Naive thymus-derived CD4-positive, alpha-beta T cell (primary cell): ENCODE measurements around the gene ARHGAP42. TPM values are rescaled to one million over a fixed set of nuclear protein-coding genes. Genes with fewer than 3 reads are reported as not detected.

ENCODE experiments used
- ATAC-seq: fragments of 150-1000 bp; cut with Tn5 transposase; 2 replicates; pipeline ENCODE4 v1.10.0; 2021; ENCODE audit warnings: mild to moderate bottlenecking, moderate library complexity
- CTCF ChIA-PET: fragments of 350-600 bp; sonication (Branson Sonifier 250); formaldehyde crosslinking; loops from one replicate; lab custom pipeline; 2021; ENCODE audit warnings: antibody characterized with exemption; lab: Charles Lee
- POLR2A ChIA-PET: fragments of 350-600 bp; sonication (Branson Sonifier 250); formaldehyde crosslinking; loops from one replicate; lab custom pipeline; 2021; ENCODE audit warnings: antibody characterized with exemption, inconsistent platforms; lab: Charles Lee
- DNase-seq, 9 donors: peaks; one replicate each; pipeline versions ENCODE4 v3.0.0 to v3.0.0-alpha.2; 2020 to 2022; ENCODE audit warnings: mixed read lengths in 1 of 9
- H3K27ac ChIP-seq: one replicate; pipeline ENCODE4 v1.7.0; 2013; ENCODE audit warnings: mild to moderate bottlenecking, low read depth, low read length, moderate library complexity
- H3K27me3 ChIP-seq, 2 donors: one replicate each; pipeline ENCODE4 v1.7.0; 2013; ENCODE audit warnings: low read length in 2 of 2, mild to moderate bottlenecking in 2 of 2, moderate library complexity in 2 of 2; ENCODE audit not compliant: control insufficient read depth in 2 of 2, insufficient read depth in 2 of 2
- H3K36me3 ChIP-seq, 3 experiments: 1 replicate in 2 of 3; 2 replicates in 1 of 3; pipeline ENCODE4 v1.7.0; 2013; ENCODE audit warnings: low read length in 3 of 3, mild to moderate bottlenecking in 3 of 3, moderate library complexity in 1 of 3; ENCODE audit not compliant: insufficient read depth in 3 of 3, control insufficient read depth in 2 of 3
- H3K4me1 ChIP-seq, 2 donors: one replicate each; pipeline ENCODE4 v1.7.0; 2013; ENCODE audit warnings: low read length in 2 of 2, mild to moderate bottlenecking in 2 of 2, moderate library complexity in 1 of 2; ENCODE audit not compliant: control insufficient read depth in 2 of 2, insufficient read depth in 2 of 2
- H3K4me3 ChIP-seq: 2 replicates; pipeline ENCODE4 v1.7.0; 2013; ENCODE audit warnings: mild to moderate bottlenecking, low read length
- H3K9me3 ChIP-seq, 3 experiments: 1 replicate in 2 of 3; 2 replicates in 1 of 3; pipeline ENCODE4 v1.7.0; 2013; ENCODE audit warnings: low read length in 3 of 3; ENCODE audit not compliant: control insufficient read depth in 2 of 3
- H3K27ac Mint-ChIP-seq, 9 donors: one replicate each; pipeline ENCODE4 v1.8.0; 2020 to 2022; ENCODE audit warnings: mixed read lengths in 9 of 9, mild to moderate bottlenecking in 8 of 9, moderate library complexity in 5 of 9, inconsistent platforms in 2 of 9
- H3K27me3 Mint-ChIP-seq, 5 donors: one replicate each; pipeline ENCODE4 v1.8.0; 2021 to 2022; ENCODE audit warnings: mixed read lengths in 5 of 5, mild to moderate bottlenecking in 1 of 5
- H3K36me3 Mint-ChIP-seq, 5 donors: one replicate each; pipeline ENCODE4 v1.8.0; 2020 to 2022; ENCODE audit warnings: mixed read lengths in 5 of 5, mild to moderate bottlenecking in 3 of 5, inconsistent platforms in 1 of 5
- H3K4me1 Mint-ChIP-seq, 7 donors: one replicate each; pipeline ENCODE4 v1.8.0; 2020 to 2022; ENCODE audit warnings: mixed read lengths in 7 of 7, mild to moderate bottlenecking in 3 of 7, inconsistent platforms in 1 of 7
- H3K4me3 Mint-ChIP-seq, 10 donors: one replicate each; pipeline ENCODE4 v1.8.0; 2020 to 2022; ENCODE audit warnings: mild to moderate bottlenecking in 10 of 10, mixed read lengths in 10 of 10, moderate library complexity in 6 of 10, inconsistent platforms in 2 of 10
- H3K9me3 Mint-ChIP-seq, 11 donors: one replicate each; pipeline ENCODE4 v1.8.0; 2020 to 2022; ENCODE audit warnings: mixed read lengths in 11 of 11, mild to moderate bottlenecking in 4 of 11, inconsistent platforms in 1 of 11, moderate library complexity in 1 of 11
- intact Hi-C, 2 donors: fragments of 100-400 bp; cut with micrococcal nuclease; formaldehyde crosslinking; loops; one replicate each; pipeline ENCODE4 v1.15.1; 2023
- polyA plus RNA-seq, 2 donors: library from polyadenylated mRNA; unstranded; fragments of 300-500 nt; fragmentation: Illumina TruSeq; gene quantifications; one replicate each; pipeline ENCODE4 v1.2.3, GENCODE V29; 2021
- total RNA-seq, 6 experiments: library from RNA in 5 of 6; stranded (reverse) in 5 of 6; gene quantifications; 1 replicate in 5 of 6; 2 replicates in 1 of 6; pipeline ENCODE4 v1.2.3 and lab custom pipeline; 2021 to 2026

The ARHGAP42 gene
- total and polyA plus RNA-seq, 7 experiments from 2014 or later: 0.05 to 0.66 (median 0.21) TPM; not detected in 4

DNA sequence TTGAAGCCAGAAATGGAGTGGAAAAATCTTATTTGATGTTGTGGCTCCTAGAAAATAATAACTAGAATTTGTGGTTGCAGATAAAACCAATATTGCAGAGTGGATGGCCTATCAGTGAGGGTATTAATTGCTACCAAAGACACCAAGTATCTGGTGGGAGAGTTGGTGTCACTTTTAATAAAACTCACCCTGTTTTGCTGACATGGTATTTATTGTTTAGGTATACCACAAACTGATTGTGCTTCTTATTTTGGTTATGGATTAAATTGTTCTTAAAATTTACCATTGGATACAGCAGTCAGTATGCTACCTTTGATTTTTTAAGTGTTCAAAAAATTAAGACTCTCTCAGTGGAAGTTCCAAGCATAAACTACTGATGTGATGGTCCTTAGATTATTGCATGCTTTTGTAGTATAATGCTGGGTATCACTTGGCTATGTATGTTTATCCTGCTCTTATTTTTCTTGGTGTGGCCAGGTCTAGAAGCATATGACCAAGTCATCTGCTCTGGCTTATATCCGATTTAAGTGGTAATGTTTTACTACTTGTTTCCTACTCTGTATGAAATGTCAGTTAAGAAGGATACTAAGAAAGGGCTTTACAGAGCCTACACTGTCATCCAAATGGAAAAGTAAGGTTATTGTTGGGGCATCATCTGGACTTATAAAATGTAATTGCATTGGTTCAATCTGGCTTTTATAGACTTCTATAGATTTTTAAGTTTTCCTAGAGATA, 101.6 kb downstream of the ARHGAP42 start:
- H3K27ac ChIP-seq: no peak overlapping the region
- H3K27me3 ChIP-seq: no peaks in the 10 kb centered on the region
- ATAC-seq: no peak
- no peaks in the 10 kb centered on the region for H3K9me3 ChIP-seq
- no peak for DNase-seq
- POLR2A ChIA-PET: no interaction called here
- H3K4me1 Mint-ChIP-seq: no peaks in the 10 kb centered on the region
- H3K4me3 ChIP-seq: no peak overlapping the region
- no peak overlapping the region for H3K4me3 Mint-ChIP-seq
- H3K9me3 Mint-ChIP-seq: peaks cover 0 to 5% (median 0%) of the 10 kb centered on the region in 11 donors
- no peaks in the 10 kb centered on the region for H3K4me1 ChIP-seq
- H3K36me3 ChIP-seq: no peaks in the 10 kb centered on the region
- intact Hi-C loops: no loop called here
- CTCF ChIA-PET: no interaction called here
- no peaks in the 10 kb centered on the region for H3K27me3 Mint-ChIP-seq
- no peak overlapping the region for H3K27ac Mint-ChIP-seq
- H3K36me3 Mint-ChIP-seq: no peaks in the 10 kb centered on the region

DNA sequence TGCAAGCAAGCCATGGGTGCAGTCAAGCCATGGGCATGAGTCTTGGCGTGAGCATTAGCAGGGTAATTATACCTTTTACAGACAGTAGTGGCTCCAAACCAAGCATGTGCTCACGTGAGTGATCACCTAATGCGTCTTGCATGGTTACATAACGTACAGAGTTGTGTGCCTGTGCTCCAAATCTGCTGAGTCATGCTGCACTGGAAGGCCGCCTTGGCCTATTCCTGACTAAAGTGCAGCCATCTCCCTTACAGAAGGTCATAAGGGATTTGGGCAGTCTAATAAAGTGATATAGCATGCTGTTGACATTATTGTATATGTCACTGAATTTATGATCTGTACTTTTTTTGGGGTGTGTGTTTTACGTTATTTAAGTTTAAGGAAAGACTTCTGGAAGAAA, 102.4 kb downstream of the ARHGAP42 start:
- Mint-ChIP-seq H3K27ac (no peak overlapping the region), H3K4me3 (no peak overlapping the region), H3K27me3 (no peaks in the 10 kb centered on the region), H3K36me3 (no peaks in the 10 kb centered on the region), H3K9me3 (peaks cover 0 to 5% (median 0%) of the 10 kb centered on the region in 11 donors), H3K4me1 (no peaks in the 10 kb centered on the region)
- ChIA-PET POLR2A (no interaction called here), CTCF (no interaction called here)
- Histone ChIP-seq H3K36me3 (no peaks in the 10 kb centered on the region), H3K9me3 (no peaks in the 10 kb centered on the region), H3K27me3 (no peaks in the 10 kb centered on the region), H3K27ac (no peak overlapping the region), H3K4me1 (no peaks in the 10 kb centered on the region), H3K4me3 (no peak overlapping the region)
- intact Hi-C loops: no loop called here
- DNase-seq (no peak), ATAC-seq (no peak)

DNA sequence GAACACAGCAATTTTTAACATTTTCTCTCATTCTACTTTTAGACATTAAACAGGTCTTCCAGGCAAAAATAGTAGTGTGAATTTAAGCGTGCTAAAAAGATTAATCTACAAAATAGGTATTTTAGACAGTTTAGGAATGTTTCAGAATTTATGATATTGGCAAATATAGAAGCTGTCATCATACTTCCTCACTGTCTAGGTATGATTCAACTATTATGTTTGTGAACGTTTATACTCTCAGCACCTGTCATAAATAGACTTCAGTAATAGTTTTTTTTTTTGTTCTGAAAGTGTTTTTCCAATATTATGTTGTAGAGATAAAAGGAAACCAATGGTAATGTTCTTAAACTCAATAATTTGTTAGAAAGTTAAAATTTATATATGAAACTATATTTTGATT, 103.0 kb downstream of the ARHGAP42 start:
- no peaks in the 10 kb centered on the region for H3K4me1 ChIP-seq
- intact Hi-C loops: no loop called here

DNA sequence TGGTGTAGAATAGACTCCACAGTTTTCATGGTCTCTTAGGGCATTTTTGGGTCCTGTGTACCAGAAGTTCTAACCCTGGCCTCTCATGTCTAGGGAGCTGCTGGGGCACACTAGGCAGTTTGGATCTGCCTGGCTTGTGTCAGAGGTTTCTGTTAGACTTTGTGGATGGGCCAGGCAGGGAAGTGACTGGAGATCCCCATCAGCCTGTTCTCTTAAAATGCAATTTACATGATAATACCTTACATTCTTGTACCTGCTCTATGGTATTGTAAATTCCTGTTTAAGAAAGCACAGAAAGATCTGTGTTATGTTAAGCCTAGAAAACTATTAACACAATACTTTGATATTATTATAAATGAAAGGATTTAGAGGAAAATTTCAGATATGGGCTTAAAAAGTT, 104.0 kb downstream of the ARHGAP42 start:
- CTCF ChIA-PET: no interaction called here
- peaks cover 0 to 5% (median 0%) of the 10 kb centered on the region in 11 donors for H3K9me3 Mint-ChIP-seq

More for the DNA sequence above, 103.0 kb downstream of the ARHGAP42 start:
- H3K4me3 Mint-ChIP-seq: no peak overlapping the region
- no peaks in the 10 kb centered on the region for H3K4me1 Mint-ChIP-seq
- no peak overlapping the region for H3K27ac ChIP-seq
- H3K36me3 ChIP-seq: no peaks in the 10 kb centered on the region
- ATAC-seq: no peak
- no peaks in the 10 kb centered on the region for H3K27me3 Mint-ChIP-seq
- CTCF ChIA-PET: no interaction called here
- H3K36me3 Mint-ChIP-seq: no peaks in the 10 kb centered on the region
- H3K27ac Mint-ChIP-seq: no peak overlapping the region
- no peaks in the 10 kb centered on the region for H3K9me3 ChIP-seq
- H3K27me3 ChIP-seq: no peaks in the 10 kb centered on the region
- POLR2A ChIA-PET: no interaction called here
- H3K4me3 ChIP-seq: no peak overlapping the region
- no peak for DNase-seq
- peaks cover 0 to 5% (median 0%) of the 10 kb centered on the region in 11 donors for H3K9me3 Mint-ChIP-seq

DNA sequence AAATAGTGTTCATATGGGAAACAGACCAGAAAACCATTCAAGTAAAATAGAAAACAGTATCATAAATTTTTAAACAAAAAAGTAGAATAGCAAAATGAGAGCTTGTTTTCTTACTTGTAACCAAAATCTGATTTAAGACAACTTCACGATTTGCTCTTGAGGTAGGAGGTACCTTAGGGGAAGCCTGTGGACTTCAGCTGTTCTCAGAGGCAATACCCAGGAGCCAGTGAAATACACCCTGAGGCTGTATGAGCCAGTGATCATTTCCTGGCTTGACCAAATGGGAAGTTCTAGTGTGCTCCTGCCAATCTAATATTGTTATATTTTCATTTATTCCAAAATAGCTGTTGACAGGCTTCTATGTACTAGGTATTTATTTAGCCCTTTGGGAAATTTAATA, 104.8 kb downstream of the ARHGAP42 start:
- Histone ChIP-seq H3K4me1 (no peaks in the 10 kb centered on the region), H3K9me3 (no peaks in the 10 kb centered on the region), H3K27me3 (no peaks in the 10 kb centered on the region), H3K27ac (no peak overlapping the region), H3K36me3 (no peaks in the 10 kb centered on the region), H3K4me3 (no peak overlapping the region)
- DNase-seq (no peak), ATAC-seq (no peak)
- Mint-ChIP-seq H3K9me3 (peaks cover 0 to 5% (median 0%) of the 10 kb centered on the region in 11 donors), H3K4me1 (no peaks in the 10 kb centered on the region), H3K27ac (no peak overlapping the region), H3K36me3 (no peaks in the 10 kb centered on the region), H3K4me3 (no peak overlapping the region), H3K27me3 (no peaks in the 10 kb centered on the region)
- POLR2A ChIA-PET: no interaction called here
- intact Hi-C loops: no loop called here
- CTCF ChIA-PET: no interaction called here

More for the DNA sequence above, 104.0 kb downstream of the ARHGAP42 start:
- no peak overlapping the region for H3K4me3 Mint-ChIP-seq
- no peaks in the 10 kb centered on the region for H3K4me1 Mint-ChIP-seq
- H3K27ac Mint-ChIP-seq: no peak overlapping the region
- H3K36me3 ChIP-seq: no peaks in the 10 kb centered on the region
- no peaks in the 10 kb centered on the region for H3K9me3 ChIP-seq
- intact Hi-C loops: no loop called here
- no peak overlapping the region for H3K27ac ChIP-seq
- no peaks in the 10 kb centered on the region for H3K36me3 Mint-ChIP-seq
- DNase-seq (no peak), ATAC-seq (no peak)
- no peaks in the 10 kb centered on the region for H3K27me3 ChIP-seq
- POLR2A ChIA-PET: no interaction called here
- no peak overlapping the region for H3K4me3 ChIP-seq
- no peaks in the 10 kb centered on the region for H3K4me1 ChIP-seq
- H3K27me3 Mint-ChIP-seq: no peaks in the 10 kb centered on the region

DNA sequence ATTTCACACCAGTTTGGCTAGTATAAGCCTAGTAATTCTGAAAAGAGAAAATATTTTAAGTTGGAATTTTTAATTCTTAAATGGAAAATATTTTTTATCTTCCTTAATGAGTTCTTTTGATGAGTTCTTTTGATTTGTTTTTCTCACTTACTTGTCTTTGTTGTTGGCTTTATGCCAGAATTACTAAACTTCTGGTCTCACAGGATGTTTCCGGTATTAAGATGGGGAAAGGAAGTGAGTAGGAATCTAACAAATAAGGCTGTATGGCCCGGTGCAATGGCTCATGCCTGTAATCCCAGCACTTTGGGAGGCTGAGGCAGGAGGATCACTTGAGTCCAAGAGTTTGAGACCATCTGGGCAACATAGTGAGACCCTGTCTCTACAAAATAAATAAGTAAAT, 106.4 kb downstream of the ARHGAP42 start:
- ATAC-seq (no peak), DNase-seq (no peak)
- intact Hi-C loops: no loop called here
- Histone ChIP-seq H3K4me3 (no peak overlapping the region), H3K4me1 (no peaks in the 10 kb centered on the region), H3K9me3 (no peaks in the 10 kb centered on the region), H3K27ac (no peak overlapping the region), H3K36me3 (no peaks in the 10 kb centered on the region), H3K27me3 (no peaks in the 10 kb centered on the region)
- no peaks in the 10 kb centered on the region for H3K27me3 Mint-ChIP-seq
- H3K27ac Mint-ChIP-seq: no peak overlapping the region
- no peaks in the 10 kb centered on the region for H3K4me1 Mint-ChIP-seq
- CTCF ChIA-PET: no interaction called here
- POLR2A ChIA-PET: no interaction called here
- no peak overlapping the region for H3K4me3 Mint-ChIP-seq
- no peaks in the 10 kb centered on the region for H3K36me3 Mint-ChIP-seq
- H3K9me3 Mint-ChIP-seq: peaks cover 0 to 2% (median 0%) of the 10 kb centered on the region in 11 donors

DNA sequence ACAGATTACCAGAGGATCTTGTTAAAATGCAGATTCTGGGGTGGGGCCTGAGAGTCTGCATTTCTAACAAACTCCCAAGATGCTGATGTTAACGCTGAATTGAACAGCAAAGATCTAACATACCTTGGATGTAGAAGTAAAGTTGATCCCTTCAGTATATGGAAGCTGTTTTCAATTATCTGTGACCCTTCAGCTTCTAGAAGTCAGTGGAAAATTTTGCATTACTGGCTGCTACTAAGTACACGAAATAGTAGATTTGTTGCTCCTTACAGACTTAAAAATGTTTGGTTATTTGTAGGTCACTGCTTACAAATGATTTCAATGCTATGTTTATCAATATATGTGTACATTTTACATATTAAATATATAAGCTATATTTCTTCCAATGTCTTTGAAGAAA, 107.4 kb downstream of the ARHGAP42 start:
- Mint-ChIP-seq H3K4me3 (no peak overlapping the region), H3K27ac (no peak overlapping the region), H3K27me3 (no peaks in the 10 kb centered on the region), H3K9me3 (peaks cover 0 to 2% (median 0%) of the 10 kb centered on the region in 11 donors), H3K4me1 (no peaks in the 10 kb centered on the region), H3K36me3 (no peaks in the 10 kb centered on the region)
- no peak overlapping the region for H3K27ac ChIP-seq
- no peak overlapping the region for H3K4me3 ChIP-seq
- no peak for DNase-seq
- ATAC-seq: no peak
- ChIA-PET POLR2A (no interaction called here), CTCF (no interaction called here)
- H3K4me1 ChIP-seq: no peaks in the 10 kb centered on the region
- H3K9me3 ChIP-seq: no peaks in the 10 kb centered on the region
- intact Hi-C loops: no loop called here
- no peaks in the 10 kb centered on the region for H3K36me3 ChIP-seq
- no peaks in the 10 kb centered on the region for H3K27me3 ChIP-seq
